Measurements from ENCODE around the gene SORCS2. TPM values are rescaled to one million over a fixed set of nuclear protein-coding genes. Genes with fewer than 3 reads are reported as not detected.

The SORCS2 gene
- total and polyA plus RNA-seq, 2 of the 8 experiments (the other 6 are each of a cell fraction or from before 2014, with no cell fraction given): 0.36 to 1.8 TPM

DNA sequence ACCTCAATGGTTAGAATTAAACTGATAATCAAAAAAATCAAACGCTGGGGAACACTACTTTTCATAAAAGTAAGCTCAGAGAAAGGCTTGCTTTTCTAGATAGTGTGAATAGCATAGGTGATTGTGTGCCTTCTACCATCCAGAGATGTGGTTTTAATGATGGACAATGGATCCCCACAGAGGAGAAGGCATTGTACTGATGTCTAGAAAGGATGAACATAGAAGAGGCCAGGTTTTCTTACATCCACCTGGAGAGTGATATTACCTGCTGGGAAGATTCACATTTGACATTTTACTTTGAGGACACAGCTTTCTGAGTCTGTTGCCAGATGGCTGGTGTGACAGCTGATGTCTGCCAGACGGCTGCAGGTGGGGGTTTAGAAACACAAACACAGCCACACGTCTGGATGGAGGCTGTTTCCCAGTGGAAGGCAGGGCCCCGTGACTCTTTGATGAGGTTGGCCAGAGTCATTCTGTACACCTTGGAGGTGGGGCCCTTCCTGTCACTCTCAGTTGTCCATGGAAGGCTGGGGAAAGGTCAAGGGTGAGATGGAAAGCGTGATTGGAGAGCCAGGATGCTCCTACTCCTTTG is 128.0 kb downstream of the SORCS2 start (continued):
- no peak for TF ChIP-seq CEBPB (IDR thresholded peaks at IDR 0.05; ENCODE audit: low read depth, low read length)
- no peak for TF ChIP-seq ATF2 (IDR thresholded peaks at IDR 0.05; ENCODE audit: low read length)
- TF ChIP-seq SAP30 (IDR thresholded peaks at IDR 0.05; ENCODE audit: insufficient read depth, insufficient replicate concordance, low read length): no peak
- no peak for TF ChIP-seq SIRT6 (IDR thresholded peaks at IDR 0.05; ENCODE audit: low read length)
- TF ChIP-seq, protein P1, sequence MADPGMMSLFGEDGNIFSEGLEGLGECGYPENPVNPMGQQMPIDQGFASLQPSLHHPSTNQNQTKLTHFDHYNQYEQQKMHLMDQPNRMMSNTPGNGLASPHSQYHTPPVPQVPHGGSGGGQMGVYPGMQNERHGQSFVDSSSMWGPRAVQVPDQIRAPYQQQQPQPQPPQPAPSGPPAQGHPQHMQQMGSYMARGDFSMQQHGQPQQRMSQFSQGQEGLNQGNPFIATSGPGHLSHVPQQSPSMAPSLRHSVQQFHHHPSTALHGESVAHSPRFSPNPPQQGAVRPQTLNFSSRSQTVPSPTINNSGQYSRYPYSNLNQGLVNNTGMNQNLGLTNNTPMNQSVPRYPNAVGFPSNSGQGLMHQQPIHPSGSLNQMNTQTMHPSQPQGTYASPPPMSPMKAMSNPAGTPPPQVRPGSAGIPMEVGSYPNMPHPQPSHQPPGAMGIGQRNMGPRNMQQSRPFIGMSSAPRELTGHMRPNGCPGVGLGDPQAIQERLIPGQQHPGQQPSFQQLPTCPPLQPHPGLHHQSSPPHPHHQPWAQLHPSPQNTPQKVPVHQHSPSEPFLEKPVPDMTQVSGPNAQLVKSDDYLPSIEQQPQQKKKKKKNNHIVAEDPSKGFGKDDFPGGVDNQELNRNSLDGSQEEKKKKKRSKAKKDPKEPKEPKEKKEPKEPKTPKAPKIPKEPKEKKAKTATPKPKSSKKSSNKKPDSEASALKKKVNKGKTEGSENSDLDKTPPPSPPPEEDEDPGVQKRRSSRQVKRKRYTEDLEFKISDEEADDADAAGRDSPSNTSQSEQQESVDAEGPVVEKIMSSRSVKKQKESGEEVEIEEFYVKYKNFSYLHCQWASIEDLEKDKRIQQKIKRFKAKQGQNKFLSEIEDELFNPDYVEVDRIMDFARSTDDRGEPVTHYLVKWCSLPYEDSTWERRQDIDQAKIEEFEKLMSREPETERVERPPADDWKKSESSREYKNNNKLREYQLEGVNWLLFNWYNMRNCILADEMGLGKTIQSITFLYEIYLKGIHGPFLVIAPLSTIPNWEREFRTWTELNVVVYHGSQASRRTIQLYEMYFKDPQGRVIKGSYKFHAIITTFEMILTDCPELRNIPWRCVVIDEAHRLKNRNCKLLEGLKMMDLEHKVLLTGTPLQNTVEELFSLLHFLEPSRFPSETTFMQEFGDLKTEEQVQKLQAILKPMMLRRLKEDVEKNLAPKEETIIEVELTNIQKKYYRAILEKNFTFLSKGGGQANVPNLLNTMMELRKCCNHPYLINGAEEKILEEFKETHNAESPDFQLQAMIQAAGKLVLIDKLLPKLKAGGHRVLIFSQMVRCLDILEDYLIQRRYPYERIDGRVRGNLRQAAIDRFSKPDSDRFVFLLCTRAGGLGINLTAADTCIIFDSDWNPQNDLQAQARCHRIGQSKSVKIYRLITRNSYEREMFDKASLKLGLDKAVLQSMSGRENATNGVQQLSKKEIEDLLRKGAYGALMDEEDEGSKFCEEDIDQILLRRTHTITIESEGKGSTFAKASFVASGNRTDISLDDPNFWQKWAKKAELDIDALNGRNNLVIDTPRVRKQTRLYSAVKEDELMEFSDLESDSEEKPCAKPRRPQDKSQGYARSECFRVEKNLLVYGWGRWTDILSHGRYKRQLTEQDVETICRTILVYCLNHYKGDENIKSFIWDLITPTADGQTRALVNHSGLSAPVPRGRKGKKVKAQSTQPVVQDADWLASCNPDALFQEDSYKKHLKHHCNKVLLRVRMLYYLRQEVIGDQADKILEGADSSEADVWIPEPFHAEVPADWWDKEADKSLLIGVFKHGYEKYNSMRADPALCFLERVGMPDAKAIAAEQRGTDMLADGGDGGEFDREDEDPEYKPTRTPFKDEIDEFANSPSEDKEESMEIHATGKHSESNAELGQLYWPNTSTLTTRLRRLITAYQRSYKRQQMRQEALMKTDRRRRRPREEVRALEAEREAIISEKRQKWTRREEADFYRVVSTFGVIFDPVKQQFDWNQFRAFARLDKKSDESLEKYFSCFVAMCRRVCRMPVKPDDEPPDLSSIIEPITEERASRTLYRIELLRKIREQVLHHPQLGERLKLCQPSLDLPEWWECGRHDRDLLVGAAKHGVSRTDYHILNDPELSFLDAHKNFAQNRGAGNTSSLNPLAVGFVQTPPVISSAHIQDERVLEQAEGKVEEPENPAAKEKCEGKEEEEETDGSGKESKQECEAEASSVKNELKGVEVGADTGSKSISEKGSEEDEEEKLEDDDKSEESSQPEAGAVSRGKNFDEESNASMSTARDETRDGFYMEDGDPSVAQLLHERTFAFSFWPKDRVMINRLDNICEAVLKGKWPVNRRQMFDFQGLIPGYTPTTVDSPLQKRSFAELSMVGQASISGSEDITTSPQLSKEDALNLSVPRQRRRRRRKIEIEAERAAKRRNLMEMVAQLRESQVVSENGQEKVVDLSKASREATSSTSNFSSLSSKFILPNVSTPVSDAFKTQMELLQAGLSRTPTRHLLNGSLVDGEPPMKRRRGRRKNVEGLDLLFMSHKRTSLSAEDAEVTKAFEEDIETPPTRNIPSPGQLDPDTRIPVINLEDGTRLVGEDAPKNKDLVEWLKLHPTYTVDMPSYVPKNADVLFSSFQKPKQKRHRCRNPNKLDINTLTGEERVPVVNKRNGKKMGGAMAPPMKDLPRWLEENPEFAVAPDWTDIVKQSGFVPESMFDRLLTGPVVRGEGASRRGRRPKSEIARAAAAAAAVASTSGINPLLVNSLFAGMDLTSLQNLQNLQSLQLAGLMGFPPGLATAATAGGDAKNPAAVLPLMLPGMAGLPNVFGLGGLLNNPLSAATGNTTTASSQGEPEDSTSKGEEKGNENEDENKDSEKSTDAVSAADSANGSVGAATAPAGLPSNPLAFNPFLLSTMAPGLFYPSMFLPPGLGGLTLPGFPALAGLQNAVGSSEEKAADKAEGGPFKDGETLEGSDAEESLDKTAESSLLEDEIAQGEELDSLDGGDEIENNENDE (IDR thresholded peaks at IDR 0.05; ENCODE audit: insufficient replicate concordance, low read length): no peak
- TF ChIP-seq HDAC2 (IDR thresholded peaks at IDR 0.05; ENCODE audit: borderline replicate concordance in 1 of 2, low read depth in 2 of 2, low read length in 2 of 2): no peak
